Activated T-cell treated with anti-CD3 and anti-CD28 coated beads, Interleukin-2, amount 50 U/mL, for 48 hours (primary cell): ENCODE measurements around the gene IPO5.
A peak's percentile ranks its signal among the peaks of the same experiment; 100 is the strongest.
"Not testable (repeated sequence)": the region's sequence is repeated elsewhere in the genome, so short reads cannot be mapped to it uniquely, and the experiment has no call there.

Source experiments
- DNase-seq, 2 experiments: peaks; one replicate each; pipeline ENCODE4 v3.0.0-alpha.2; 2020

The IPO5 gene

GRCh38 chr13:97953376-97953970, at the start of gene IPO5:
Gene IPO5 (plus strand): TSS chr13:97953675. CDS start chr13:97976697, 23,022 bp downstream.
- no peak for DNase-seq

- no peak for DNase-seq
Observed at GRCh38 chr13:97904059-97904458, 49.4 kb upstream of the IPO5 start.

- DNase-seq = no peak
Observed at GRCh38 chr13:97905517-97905916, 48.0 kb upstream of the IPO5 start.

GRCh38 chr13:97911311-97912138, 42.0 kb upstream of the IPO5 start:
- peak; percentile 20 to 44 for DNase-seq

- no peak for DNase-seq
Observed at GRCh38 chr13:97912139-97912535, 41.3 kb upstream of the IPO5 start.

GRCh38 chr13:97913206-97913605, 40.3 kb upstream of the IPO5 start:
- no peak for DNase-seq

- no peak for DNase-seq
Observed at GRCh38 chr13:97914540-97914939, 38.9 kb upstream of the IPO5 start.

GRCh38 chr13:97921176-97921816, 32.2 kb upstream of the IPO5 start:
- DNase-seq = no peak

- no peak for DNase-seq
Observed at GRCh38 chr13:97928301-97928700, 25.2 kb upstream of the IPO5 start.

- DNase-seq = no peak
Observed at GRCh38 chr13:97932036-97932435, 21.4 kb upstream of the IPO5 start.

GRCh38 chr13:97932647-97933046, 20.8 kb upstream of the IPO5 start:
- no peak for DNase-seq

GRCh38 chr13:97933776-97934175, 19.7 kb upstream of the IPO5 start:
- no peak for DNase-seq

GRCh38 chr13:97934590-97934989, 18.9 kb upstream of the IPO5 start:
- no peak for DNase-seq

GRCh38 chr13:97935071-97935470, 18.4 kb upstream of the IPO5 start:
- DNase-seq = no peak

- DNase-seq = no peak
Observed at GRCh38 chr13:97936036-97936435, 17.4 kb upstream of the IPO5 start.

GRCh38 chr13:97938706-97939475, 14.6 kb upstream of the IPO5 start:
- DNase-seq = no peak

GRCh38 chr13:97944396-97945029, 9.0 kb upstream of the IPO5 start:
- DNase-seq = no peak

GRCh38 chr13:97945342-97945741, 8.1 kb upstream of the IPO5 start:
- DNase-seq = no peak

GRCh38 chr13:97945792-97946419, 7.6 kb upstream of the IPO5 start:
- no peak for DNase-seq

GRCh38 chr13:97946951-97947588, 6.4 kb upstream of the IPO5 start:
- DNase-seq = no peak

GRCh38 chr13:97948041-97948440, 5.4 kb upstream of the IPO5 start:
- DNase-seq = no peak

- not testable (repeated sequence) for DNase-seq
Observed at GRCh38 chr13:97949316-97949715, 4.2 kb upstream of the IPO5 start.
